Measurements from ENCODE around the gene PROCR. TPM values are rescaled to one million over a fixed set of nuclear protein-coding genes. Genes with fewer than 3 reads are reported as not detected.

PROCR gene
- total RNA-seq, 2 experiments from 2014 or later, result 2.1 to 2.4 TPM

- Mint-ChIP-seq H3K9me3 (no peaks in the 10 kb centered on the region), H3K27me3 (peaks cover 49% of the 10 kb centered on the region), H3K27ac (no peak overlapping the region), H3K4me3 (peak overlapping the region; percentile 67), H3K4me1 (peaks cover 9% of the 10 kb centered on the region), H3K36me3 (peaks cover 7% of the 10 kb centered on the region)
- DNase-seq (no peak), ATAC-seq (ENCODE audit: low read depth) (no peak)
- POLR2A ChIA-PET, result interaction anchor here (1.4 kb wide), 1 partner anchor 27 kb away, joined by 3 read pairs; no protein-coding TSS in a partner anchor
These were observed 53.6 kb downstream of the PROCR start for GRCh38 chr20:35225319-35226125.

- POLR2A ChIA-PET, result interaction anchor here (0.9 to 1.4 kb wide), 2 partner anchors 26 kb away, joined by 3 read pairs; no protein-coding TSS in a partner anchor
- Mint-ChIP-seq H3K27me3 (peaks cover 49% of the 10 kb centered on the region), H3K4me3 (peak within 1 kb of the TSS; percentile 67), H3K4me1 (peaks cover 9% of the 10 kb centered on the region), H3K9me3 (no peaks in the 10 kb centered on the region), H3K27ac (no peak within 1 kb of the TSS), H3K36me3 (peaks cover 11% of the 10 kb centered on the region)
- no peak for DNase-seq
- peak; percentile 32 for ATAC-seq (ENCODE audit: low read depth)
These were observed 54.4 kb downstream of the PROCR start, which contains the start of gene MMP24 for GRCh38 chr20:35226126-35226883. MMP24 (plus strand) TSS chr20:35226690; CDS start chr20:35226739, 49 bp downstream.

Other genes starting within 250 kb of the PROCR start
- 10 to 100 TPM; 53.8 to 57.2 TPM for gene GSS, start 216.3 kb upstream of the PROCR start, total RNA-seq
- under 1 TPM; 0.20 to 0.55 TPM for gene MYH7B, start 216.2 kb upstream of the PROCR start, total RNA-seq
- 10 to 100 TPM; 59.9 to 60.6 TPM for gene TRPC4AP, start 79.3 kb upstream of the PROCR start, total RNA-seq
- gene EDEM2, start 24.7 kb upstream of the PROCR start, total RNA-seq, result 10 to 100 TPM; 23.4 to 24.2 TPM
- under 1 TPM; 0.08 to 0.20 TPM for gene MMP24, start 54.6 kb downstream of the PROCR start, total RNA-seq
- 10 to 100 TPM; 64.3 to 70.1 TPM for gene MMP24OS, start 106.0 kb downstream of the PROCR start, total RNA-seq
- 10 to 100 TPM; 81.0 to 83.9 TPM for gene EIF6, start 112.7 kb downstream of the PROCR start, total RNA-seq
- not detected for gene FAM83C, start 120.4 kb downstream of the PROCR start, total RNA-seq
- gene UQCC1, start 239.9 kb downstream of the PROCR start, total RNA-seq, result 10 to 100 TPM; 58.7 to 63.7 TPM